HepG2 (cell line): Measurements from ENCODE around the gene TMEM45A. TPM values are rescaled to one million over a fixed set of nuclear protein-coding genes. Genes with fewer than 3 reads are reported as not detected.

Experiments used
- polyA plus RNA-seq, 8 experiments: library from polyadenylated mRNA; depleted of rRNA in 3 of 8; stranded (reverse) in 7 of 8; unstranded in 1 of 8; fragments of >200 nt; fragmentation: Illumina TruSeq in 4 of 8; extraction: Trizol in 4 of 8; gene quantifications; 2 replicates each; pipeline versions ENCODE4 v1.2.1 to v1.2.3, GENCODE V29; 2011 to 2016; ENCODE audit warnings: low read depth in 4 of 8, missing spikeins in 1 of 8, mixed read lengths in 1 of 8; ENCODE audit not compliant: insufficient read depth in 1 of 8
- total RNA-seq, 5 experiments: library from RNA; depleted of rRNA; stranded (reverse); fragments of >200 nt; fragmentation: Illumina TruSeq; extraction: Trizol; gene quantifications; 2 replicates each; pipeline ENCODE4 v1.2.3, GENCODE V29; 2016; ENCODE audit warnings: low read depth in 1 of 5

Gene TMEM45A
- total and polyA plus RNA-seq, 2 of the 13 experiments (the other 11 are each of a cell fraction or from before 2014, with no cell fraction given) = 14.8 to 38.5 TPM

Other genes starting within 250 kb of the TMEM45A start
- 28.7 and 44.5 TPM in 2 replicates for gene TBC1D23, start 231.6 kb upstream of the TMEM45A start, total RNA-seq (2016; rRNA removed; fragmentation: Illumina TruSeq; extraction: Trizol)
- gene TBC1D23, start 231.6 kb upstream of the TMEM45A start, polyA plus RNA-seq (2011; rRNA removed) = 26.5 and 35.4 TPM in 2 replicates
- 49.1 and 54.3 TPM in 2 replicates for gene NIT2, start 157.9 kb upstream of the TMEM45A start, total RNA-seq (2016; rRNA removed; fragmentation: Illumina TruSeq; extraction: Trizol)
- gene NIT2, start 157.9 kb upstream of the TMEM45A start, polyA plus RNA-seq (2011; rRNA removed) = 41.4 and 43.4 TPM in 2 replicates
- gene TOMM70, start 91.5 kb upstream of the TMEM45A start, total RNA-seq (2016; rRNA removed; fragmentation: Illumina TruSeq; extraction: Trizol) = 77.2 and 95.2 TPM in 2 replicates
- 20.7 and 27.0 TPM in 2 replicates for gene TOMM70, start 91.5 kb upstream of the TMEM45A start, polyA plus RNA-seq (2011; rRNA removed)
- 6.0 and 7.0 TPM in 2 replicates for gene LNP1, start 91.1 kb upstream of the TMEM45A start, total RNA-seq (2016; rRNA removed; fragmentation: Illumina TruSeq; extraction: Trizol)
- 3.4 and 3.6 TPM in 2 replicates for gene LNP1, start 91.1 kb upstream of the TMEM45A start, polyA plus RNA-seq (2011; rRNA removed)
- gene ADGRG7, start 117.0 kb downstream of the TMEM45A start, total RNA-seq (2016; rRNA removed; fragmentation: Illumina TruSeq; extraction: Trizol) = not detected in 2 replicates
- gene ADGRG7, start 117.0 kb downstream of the TMEM45A start, polyA plus RNA-seq (2011; rRNA removed) = not detected in 2 replicates
- 53.6 and 75.5 TPM in 2 replicates for gene TFG, start 216.9 kb downstream of the TMEM45A start, total RNA-seq (2016; rRNA removed; fragmentation: Illumina TruSeq; extraction: Trizol)
- 66.2 and 71.7 TPM in 2 replicates for gene TFG, start 216.9 kb downstream of the TMEM45A start, polyA plus RNA-seq (2011; rRNA removed)